Endothelial cell (in vitro differentiated cells): Measurements from ENCODE around the gene SHF. TPM values are rescaled to one million over a fixed set of nuclear protein-coding genes. Genes with fewer than 3 reads are reported as not detected.

ENCODE experiments used
- DNase-seq: peaks from one replicate; pipeline ENCODE4 v3.0.0; 2021; ENCODE audit warnings: low spot score
- H3K27ac Mint-ChIP-seq: one replicate; pipeline ENCODE4 v1.8.0; 2021; ENCODE audit warnings: mixed read lengths, inconsistent platforms; ENCODE audit not compliant: unreplicated experiment
- H3K27me3 Mint-ChIP-seq: one replicate; pipeline ENCODE4 v1.8.0; 2021; ENCODE audit warnings: mild to moderate bottlenecking, moderate library complexity, mixed read lengths, inconsistent platforms; ENCODE audit not compliant: unreplicated experiment
- H3K36me3 Mint-ChIP-seq: one replicate; pipeline ENCODE4 v1.8.0; 2021; ENCODE audit warnings: mild to moderate bottlenecking, low read depth, mixed read lengths, inconsistent platforms; ENCODE audit not compliant: unreplicated experiment
- H3K4me1 Mint-ChIP-seq: one replicate; pipeline ENCODE4 v1.8.0; 2021; ENCODE audit warnings: mild to moderate bottlenecking, mixed read lengths, inconsistent platforms; ENCODE audit not compliant: unreplicated experiment
- H3K4me3 Mint-ChIP-seq: one replicate; pipeline ENCODE4 v1.8.0; 2021; ENCODE audit warnings: mild to moderate bottlenecking, mixed read lengths, inconsistent platforms; ENCODE audit not compliant: unreplicated experiment
- H3K9me3 Mint-ChIP-seq: one replicate; pipeline ENCODE4 v1.8.0; 2021; ENCODE audit warnings: mixed read lengths, inconsistent platforms; ENCODE audit not compliant: unreplicated experiment
- CTCF ChIP-seq: fragments of 200-600 bp; sonication (generic); IDR thresholded peaks from one replicate; pipeline ENCODE4 v1.5.0; 2021; ENCODE audit warnings: antibody characterized with exemption; ENCODE audit not compliant: unreplicated experiment
- total RNA-seq: library from RNA; stranded (reverse); fragmentation: NEBNext Ultra II Directional; extraction: Animal tissue kit (Norgen Biotek cat#: 25700); gene quantifications from one replicate; pipeline ENCODE4 v1.2.1, GENCODE V29; 2021; ENCODE audit not compliant: unreplicated experiment

The SHF gene
- total RNA-seq, 1 donor from 2014 or later = 23.0 TPM

DNA sequence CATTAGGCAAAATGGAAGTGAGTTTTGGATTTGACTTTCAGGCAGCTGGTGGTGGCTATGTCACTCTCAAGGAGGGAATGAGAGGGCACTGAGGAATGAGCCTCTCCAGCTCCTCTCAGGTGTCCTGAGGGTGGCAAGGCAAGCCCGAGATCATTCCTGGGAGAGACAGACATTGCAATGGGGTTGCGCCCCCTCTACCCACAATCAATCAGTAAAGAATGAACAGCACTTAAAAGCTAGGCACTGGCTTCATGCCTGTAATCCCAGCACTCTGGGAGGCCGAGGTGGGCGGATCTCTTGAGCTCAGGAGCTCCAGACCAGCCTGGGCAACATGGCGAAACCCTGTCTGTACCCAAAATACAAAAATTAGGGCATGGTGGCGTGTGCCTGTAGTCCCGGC, 14.1 kb upstream of the SHF start:
- H3K4me1 Mint-ChIP-seq = peaks cover 15% of the 10 kb centered on the region
- peaks cover 21% of the 10 kb centered on the region for H3K27me3 Mint-ChIP-seq
- DNase-seq = no peak
- TF ChIP-seq CTCF = no peak
- no peak overlapping the region for H3K27ac Mint-ChIP-seq
- H3K4me3 Mint-ChIP-seq = no peak overlapping the region
- peaks cover 14% of the 10 kb centered on the region for H3K36me3 Mint-ChIP-seq
- no peaks in the 10 kb centered on the region for H3K9me3 Mint-ChIP-seq

DNA sequence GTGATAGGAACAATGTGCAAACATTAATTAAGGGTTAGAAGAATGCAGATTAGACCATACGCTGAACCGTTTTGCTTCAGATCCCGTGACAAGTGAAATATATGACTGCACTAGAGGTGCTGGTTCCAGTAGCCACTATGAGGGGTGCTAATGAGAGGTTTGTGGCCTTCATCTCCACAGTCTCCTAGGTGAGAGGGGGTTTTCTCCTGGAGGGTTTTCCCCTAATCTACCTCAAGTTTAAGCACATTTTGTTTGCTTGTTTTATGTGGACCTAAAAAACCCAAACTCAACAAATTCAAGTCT, 13.7 kb upstream of the SHF start:
- DNase-seq = no peak
- no peak for TF ChIP-seq CTCF
- peaks cover 14% of the 10 kb centered on the region for H3K36me3 Mint-ChIP-seq
- no peak overlapping the region for H3K4me3 Mint-ChIP-seq
- peaks cover 21% of the 10 kb centered on the region for H3K27me3 Mint-ChIP-seq
- peaks cover 15% of the 10 kb centered on the region for H3K4me1 Mint-ChIP-seq
- H3K27ac Mint-ChIP-seq = no peak overlapping the region
- no peaks in the 10 kb centered on the region for H3K9me3 Mint-ChIP-seq

- Mint-ChIP-seq H3K4me3 (no peak overlapping the region), H3K4me1 (peaks cover 15% of the 10 kb centered on the region), H3K27me3 (peaks cover 21% of the 10 kb centered on the region), H3K9me3 (no peaks in the 10 kb centered on the region), H3K36me3 (peaks cover 14% of the 10 kb centered on the region), H3K27ac (no peak overlapping the region)
- no peak for TF ChIP-seq CTCF
- DNase-seq = peak; percentile 79
Observed at GRCh38 chr15:45200799-45201556, 13.2 kb upstream of the SHF start.

DNA sequence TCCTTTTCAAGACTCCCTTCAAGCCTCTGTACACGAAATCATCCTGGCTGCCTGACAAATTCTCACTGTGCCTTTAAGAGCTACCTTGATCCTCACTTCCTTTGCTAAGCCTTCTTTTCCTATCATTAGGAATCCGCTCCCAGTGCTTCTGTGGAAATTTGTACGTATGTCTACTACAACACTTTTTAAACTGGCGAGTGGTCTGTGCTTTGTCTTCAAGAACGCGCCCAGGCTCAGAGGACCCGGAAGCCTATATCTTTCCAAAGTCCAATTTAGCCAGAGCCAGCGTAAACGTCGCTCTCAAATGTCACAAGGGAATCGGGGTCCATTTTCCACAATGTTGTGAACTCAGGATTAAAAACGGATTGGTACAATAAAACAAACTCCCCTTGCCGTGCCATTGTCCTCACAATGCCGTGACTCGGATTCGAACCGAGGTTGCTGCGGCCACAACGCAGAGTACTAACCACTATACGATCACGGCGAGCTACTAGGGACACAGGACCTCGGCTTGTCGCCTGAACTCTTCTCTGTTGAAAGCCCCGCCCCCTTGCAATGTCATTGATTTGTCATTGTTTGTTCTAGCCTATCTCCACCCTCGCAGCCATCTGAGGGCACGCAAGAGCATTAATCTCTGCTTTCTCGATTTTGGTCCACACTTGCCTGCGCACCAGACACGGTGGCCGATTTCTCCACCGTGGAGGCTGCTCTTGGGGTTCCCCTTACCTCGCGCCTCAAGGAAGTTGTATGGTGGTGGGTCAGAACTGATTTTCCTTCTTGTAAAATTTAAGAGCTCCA, 12.4 kb upstream of the SHF start:
- no peak overlapping the region for H3K4me3 Mint-ChIP-seq
- H3K27ac Mint-ChIP-seq = no peak overlapping the region
- H3K27me3 Mint-ChIP-seq = peaks cover 21% of the 10 kb centered on the region

More for the DNA sequence above, 12.4 kb upstream of the SHF start:
- peak; percentile 96 for DNase-seq
- H3K4me1 Mint-ChIP-seq = peaks cover 15% of the 10 kb centered on the region
- no peak for TF ChIP-seq CTCF
- no peaks in the 10 kb centered on the region for H3K9me3 Mint-ChIP-seq
- H3K36me3 Mint-ChIP-seq = peaks cover 14% of the 10 kb centered on the region
